NCI-H2171 (cell line): ENCODE data around the gene SERPINE3.

Experiments used
- DNase-seq: peaks from one replicate; lab custom pipeline; 2025; lab: John Stamatoyannopoulos, UW

The SERPINE3 gene

DNA sequence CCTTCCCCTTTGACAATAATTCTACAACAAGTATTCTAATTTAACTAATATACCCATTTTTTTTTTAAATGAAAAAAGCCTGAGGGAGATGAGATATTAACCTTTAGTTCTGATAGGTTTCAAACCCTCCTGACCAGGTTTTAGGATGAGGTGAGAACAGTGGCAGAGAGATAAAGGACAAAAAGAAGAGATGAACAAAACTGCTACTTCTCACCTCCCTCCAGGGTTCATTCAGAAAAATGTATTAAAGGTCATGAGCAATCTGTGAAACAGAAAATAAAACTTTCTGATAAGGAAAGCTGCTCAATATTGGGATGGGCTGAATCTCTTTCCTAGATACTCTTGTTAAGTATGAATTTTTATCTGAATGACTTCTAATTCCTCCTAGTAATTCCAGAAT is 24.1 kb downstream of the SERPINE3 start:
- DNase-seq: no peak

DNA sequence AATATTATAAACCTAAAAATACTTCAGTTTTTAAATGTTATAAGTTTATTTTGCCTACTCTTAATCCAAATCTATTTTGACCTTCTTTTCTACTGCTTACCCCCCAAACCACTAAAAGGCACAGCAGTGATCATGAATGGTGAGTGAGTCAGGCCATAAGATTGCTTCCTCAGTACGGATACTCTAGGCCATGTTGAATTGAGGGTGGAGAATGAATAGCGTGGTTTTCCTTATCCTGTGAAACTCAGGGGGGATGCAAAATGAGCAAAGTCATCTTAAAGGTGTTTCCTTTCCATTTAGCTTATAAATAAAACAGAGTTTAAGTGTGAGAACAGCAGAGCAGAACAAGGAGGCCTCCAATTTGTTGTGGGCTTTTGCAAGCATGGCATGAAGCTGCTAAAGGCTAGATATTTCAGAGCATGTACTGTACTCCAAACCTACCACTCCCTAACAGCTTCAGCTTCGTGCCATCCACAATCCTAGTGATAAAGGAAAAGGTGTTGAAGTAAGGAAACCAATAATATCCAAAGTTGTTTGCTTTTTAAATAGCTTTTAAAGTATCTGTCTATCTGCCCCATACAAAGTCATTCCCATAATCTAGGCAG is 25.0 kb downstream of the SERPINE3 start:
- no peak for DNase-seq

DNA sequence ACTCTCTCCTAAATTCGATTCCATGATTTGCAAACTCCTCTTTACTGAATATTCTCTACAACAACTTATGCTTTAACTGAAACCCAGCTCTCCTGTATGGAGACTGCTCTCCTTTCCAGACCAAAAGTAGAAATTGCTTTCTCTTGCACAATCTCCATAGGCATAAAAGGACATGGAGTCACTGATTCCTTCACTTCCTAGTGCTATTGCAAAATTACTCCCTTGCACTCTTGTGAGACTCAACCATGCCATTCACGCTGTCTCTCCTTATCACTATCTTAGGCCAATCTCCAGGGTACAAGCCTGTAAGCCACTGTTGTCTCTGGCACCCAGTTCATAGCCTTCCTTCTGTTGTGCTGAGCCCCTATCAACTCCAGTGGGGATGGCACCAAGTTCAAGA is 30.6 kb downstream of the SERPINE3 start:
- no peak for DNase-seq

DNA sequence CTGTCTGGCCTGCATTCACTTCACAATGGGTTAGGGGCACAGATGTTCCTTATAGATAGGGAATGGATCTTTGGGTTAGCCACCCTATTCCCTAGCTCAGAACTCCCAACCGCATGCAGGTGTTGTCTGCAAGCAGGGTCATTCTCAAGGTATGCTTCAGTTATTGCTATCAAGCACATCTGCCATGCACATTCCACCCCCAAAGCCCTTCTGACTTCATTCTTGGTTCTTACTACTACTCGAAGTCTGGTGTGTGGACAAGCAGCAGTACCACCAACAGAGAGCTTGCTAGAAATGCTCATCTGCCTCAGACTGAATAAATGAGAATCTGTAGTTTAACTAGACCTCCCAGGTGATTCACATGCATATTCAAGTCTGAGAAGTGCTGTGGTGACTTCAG is 31.3 kb downstream of the SERPINE3 start:
- DNase-seq: no peak

- no peak for DNase-seq
These were observed 32.4 kb downstream of the SERPINE3 start for GRCh38 chr13:51371768-51372399.

- DNase-seq: no peak
These were observed 34.0 kb downstream of the SERPINE3 start for GRCh38 chr13:51373451-51373850.

GRCh38 chr13:51380269-51380668 is 40.8 kb downstream of the SERPINE3 start:
- DNase-seq: peak; percentile 15

- DNase-seq: no peak
These were observed 45.6 kb downstream of the SERPINE3 start for GRCh38 chr13:51385114-51385513.

GRCh38 chr13:51394724-51395123 is 55.2 kb downstream of the SERPINE3 start:
- no peak for DNase-seq

GRCh38 chr13:51396352-51396751 is 56.9 kb downstream of the SERPINE3 start:
- DNase-seq: no peak

DNA sequence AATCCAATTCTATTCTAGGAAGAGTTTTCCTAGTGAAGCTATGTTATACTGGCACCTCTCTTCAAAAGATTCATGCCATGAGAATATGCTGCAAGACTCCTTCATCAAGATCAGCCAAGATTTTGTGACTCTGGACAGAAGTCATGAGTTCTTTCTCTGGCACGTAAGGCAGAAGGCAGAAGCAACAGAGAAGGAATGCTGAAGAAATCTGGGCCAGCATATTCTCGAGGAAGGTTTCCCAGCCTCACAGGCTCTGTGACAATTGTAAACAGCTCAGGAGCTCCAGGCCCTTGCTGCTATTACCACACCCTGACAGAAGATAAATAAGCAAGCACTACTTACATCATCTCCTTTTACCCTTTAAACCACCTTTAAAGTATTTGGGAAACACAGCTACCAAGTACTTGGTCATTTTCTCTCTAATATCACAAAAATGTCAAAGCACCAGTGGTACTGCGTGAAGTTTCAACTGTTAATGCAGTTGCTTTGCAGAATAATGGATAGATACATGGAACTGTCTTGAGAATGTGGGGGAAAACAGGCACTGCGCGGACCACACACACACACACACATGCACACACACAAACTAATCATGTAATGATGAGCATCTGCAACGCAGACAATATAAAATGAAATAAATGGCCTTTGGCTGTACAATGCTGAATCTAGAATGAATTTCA is 57.9 kb downstream of the SERPINE3 start:
- DNase-seq: no peak

DNA sequence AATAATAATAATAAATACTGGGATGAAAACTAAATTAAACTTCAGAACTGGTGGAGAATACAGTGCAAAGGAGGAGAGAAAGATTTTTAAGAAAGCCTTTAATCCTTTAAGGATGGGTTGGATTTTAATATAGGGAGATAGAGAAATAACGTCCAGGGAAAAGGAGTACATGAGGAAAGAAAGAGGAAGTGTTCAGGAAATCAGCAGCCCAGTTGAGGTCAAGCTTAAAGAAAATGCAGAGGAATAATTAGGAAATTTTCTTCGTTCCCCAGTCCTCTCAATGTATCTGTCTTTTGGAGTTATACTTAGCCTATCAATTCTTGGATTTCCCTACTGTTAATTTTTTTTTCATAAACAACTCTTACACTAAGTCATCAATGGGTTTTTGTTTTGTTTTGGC is 65.7 kb downstream of the SERPINE3 start:
- DNase-seq: no peak

GRCh38 chr13:51412431-51412830 is 72.9 kb downstream of the SERPINE3 start:
- DNase-seq: peak; percentile 3
